IMR-90 (cell line): ENCODE results near the gene SLC9A7. TPM values are rescaled to one million over a fixed set of nuclear protein-coding genes. Genes with fewer than 3 reads are reported as not detected.

Experiments
- ATAC-seq: fragments of 200-7000 bp; cut with Tn5 transposase; 2 replicates; pipeline ENCODE4 v1.9.1; 2020; ENCODE audit warnings: low read depth, mild to moderate bottlenecking, moderate library complexity
- BruUV-seq: library from RNA; stranded (reverse); fragments of 400-500 nt; replicated peaks from 2 replicates; lab custom pipeline; 2021; lab: Mats Ljungman, UMichigan
- CTCF ChIA-PET: fragments of 300-600 bp; formaldehyde crosslinking; extraction: SDS; loops from one replicate; lab custom pipeline; 2021; ENCODE audit warnings: antibody characterized with exemption; lab: Yijun Ruan, JAX
- POLR2A ChIA-PET: fragments of 300-600 bp; sonication (Branson Sonifier 250); formaldehyde crosslinking; loops from one replicate; lab custom pipeline; 2022; ENCODE audit warnings: antibody characterized with exemption; ENCODE audit not compliant: unreplicated experiment; lab: Charles Lee
- DNase-seq: peaks from one replicate; pipeline ENCODE4 v3.0.0; 2013
- H2AFZ ChIP-seq: replicated peaks from 2 replicates; pipeline ENCODE3; 2013; ENCODE audit warnings: low read length, mild to moderate bottlenecking; ENCODE audit not compliant: poor library complexity
- H2AK5ac ChIP-seq: 2 replicates; pipeline ENCODE4 v1.6.1; 2013; ENCODE audit warnings: low read depth, low read length, inconsistent platforms
- H2AK9ac ChIP-seq: replicated peaks from 2 replicates; pipeline ENCODE3; 2013; ENCODE audit warnings: mild to moderate bottlenecking, low read depth, low read length, moderate library complexity; ENCODE audit not compliant: poor library complexity
- H2BK120ac ChIP-seq: 2 replicates; pipeline ENCODE4 v1.6.1; 2013; ENCODE audit warnings: low read depth, low read length, inconsistent platforms
- H2BK15ac ChIP-seq: 3 replicates; pipeline ENCODE4 v1.6.1; 2013; ENCODE audit warnings: low read depth, low read length, inconsistent platforms
- H2BK20ac ChIP-seq: 2 replicates; pipeline ENCODE4 v1.6.1; 2013; ENCODE audit warnings: low read depth, mild to moderate bottlenecking, inconsistent platforms, low read length, moderate library complexity
- H2BK5ac ChIP-seq: 2 replicates; pipeline ENCODE4 v1.6.1; 2013; ENCODE audit warnings: mild to moderate bottlenecking, low read depth, low read length, inconsistent platforms; ENCODE audit not compliant: poor library complexity, severe bottlenecking
- H3K14ac ChIP-seq: replicated peaks from 2 replicates; pipeline ENCODE4 v1.6.1; 2013; ENCODE audit warnings: low read depth, low read length, inconsistent platforms
- H3K18ac ChIP-seq: 2 replicates; pipeline ENCODE4 v1.6.1; 2013; ENCODE audit warnings: low read depth, low read length, control low read depth
- H3K23ac ChIP-seq: 2 replicates; pipeline ENCODE4 v1.6.1; 2013; ENCODE audit warnings: low read depth, low read length, inconsistent platforms
- H3K27ac ChIP-seq: 2 replicates; pipeline ENCODE4 v1.5.1; 2013; ENCODE audit warnings: mild to moderate bottlenecking, control low read depth, low read length; ENCODE audit not compliant: insufficient read depth
- H3K27me3 ChIP-seq: 2 replicates; pipeline ENCODE4 v1.6.1; 2013; ENCODE audit warnings: low read length; ENCODE audit not compliant: control insufficient read depth, insufficient read depth
- H3K36me3 ChIP-seq: 2 replicates; pipeline ENCODE4 v1.6.1; 2013; ENCODE audit warnings: low read length, mixed read lengths; ENCODE audit not compliant: control insufficient read depth, insufficient read depth
- H3K4ac ChIP-seq: 2 replicates; pipeline ENCODE4 v1.6.1; 2013; ENCODE audit warnings: low read depth, low read length, inconsistent platforms
- H3K4me1 ChIP-seq: 2 replicates; pipeline ENCODE4 v1.6.1; 2013; ENCODE audit warnings: low read length, mixed read lengths; ENCODE audit not compliant: control insufficient read depth, insufficient read depth
- H3K4me2 ChIP-seq: 2 replicates; pipeline ENCODE4 v1.6.1; 2013; ENCODE audit warnings: low read depth, mild to moderate bottlenecking, control low read depth, low read length, moderate library complexity
- H3K4me3 ChIP-seq: 2 replicates; pipeline ENCODE4 v1.5.1; 2013; ENCODE audit warnings: low read depth, mild to moderate bottlenecking, control low read depth, low read length, moderate library complexity; ENCODE audit not compliant: insufficient read depth
- H3K56ac ChIP-seq: 2 replicates; pipeline ENCODE4 v1.6.1; 2013; ENCODE audit warnings: low read length, inconsistent platforms; ENCODE audit not compliant: insufficient read depth; ENCODE audit errors: extremely low read depth
- H3K79me1 ChIP-seq, 2 experiments: 2 replicates each; pipeline ENCODE4 v1.6.1; 2013; ENCODE audit warnings: low read length in 2 of 2, inconsistent platforms in 1 of 2, low read depth in 1 of 2
- H3K9ac ChIP-seq: 2 replicates; pipeline ENCODE4 v1.6.1; 2013; ENCODE audit warnings: low read depth, low read length, control low read depth
- H3K9me1 ChIP-seq: 2 replicates; pipeline ENCODE4 v1.6.1; 2013; ENCODE audit warnings: low read length, inconsistent platforms; ENCODE audit not compliant: insufficient read depth
- H3K9me3 ChIP-seq: 2 replicates; pipeline ENCODE4 v1.6.1; 2013; ENCODE audit warnings: low read length; ENCODE audit not compliant: control insufficient read depth, insufficient read depth
- H4K20me1 ChIP-seq: 2 replicates; pipeline ENCODE4 v1.6.1; 2013; ENCODE audit warnings: low read length, inconsistent platforms; ENCODE audit not compliant: insufficient read depth
- H4K5ac ChIP-seq: 2 replicates; pipeline ENCODE4 v1.6.1; 2013; ENCODE audit warnings: mild to moderate bottlenecking, low read depth, low read length, control low read depth
- H4K8ac ChIP-seq, 2 experiments: 2 replicates each; pipeline ENCODE4 v1.6.1; 2013; ENCODE audit warnings: low read depth in 2 of 2, low read length in 2 of 2, control low read depth in 1 of 2, inconsistent platforms in 1 of 2
- H4K91ac ChIP-seq: 2 replicates; pipeline ENCODE4 v1.6.1; 2013; ENCODE audit warnings: low read depth, low read length, inconsistent platforms; ENCODE audit not compliant: insufficient read depth
- BHLHE40 ChIP-seq: fragments of 150-350 bp; IDR thresholded peaks from 2 replicates; pipeline ENCODE4 v1.6.1; 2016; ENCODE audit warnings: mild to moderate bottlenecking, low read depth, low read length
- CEBPB ChIP-seq: IDR thresholded peaks from 2 replicates; pipeline ENCODE4 v1.6.1; 2012; ENCODE audit warnings: low read depth, low read length, improper control_type of control experiment
- CHD1 ChIP-seq: IDR thresholded peaks from 2 replicates; pipeline ENCODE4 v1.6.1; 2012; ENCODE audit warnings: low read depth, low read length, improper control_type of control experiment
- FOS ChIP-seq: fragments of 150-350 bp; IDR thresholded peaks from 2 replicates; pipeline ENCODE4 v1.6.1; 2016; ENCODE audit warnings: low read depth, low read length
- MAZ ChIP-seq: IDR thresholded peaks from 2 replicates; pipeline ENCODE4 v1.6.1; 2012; ENCODE audit warnings: low read depth, mild to moderate bottlenecking, low read length, improper control_type of control experiment, moderate library complexity, borderline replicate concordance
- MXI1 ChIP-seq: IDR thresholded peaks from 2 replicates; pipeline ENCODE4 v1.6.1; 2012; ENCODE audit warnings: low read depth, mild to moderate bottlenecking, low read length, moderate library complexity, borderline replicate concordance
- NFE2L2 ChIP-seq: fragments of 150-350 bp; IDR thresholded peaks from 2 replicates; pipeline ENCODE4 v1.6.1; 2016; ENCODE audit warnings: low read depth, mild to moderate bottlenecking, low read length
- POLR2A ChIP-seq: IDR thresholded peaks from 2 replicates; pipeline ENCODE4 v1.6.1; 2012; ENCODE audit warnings: mild to moderate bottlenecking, low read depth, low read length
- RAD21 ChIP-seq: IDR thresholded peaks from 2 replicates; pipeline ENCODE4 v1.6.1; 2012; ENCODE audit warnings: low read length, improper control_type of control experiment
- RCOR1 ChIP-seq: IDR thresholded peaks from 2 replicates; pipeline ENCODE4 v1.6.1; 2012; ENCODE audit warnings: mild to moderate bottlenecking, low read length, improper control_type of control experiment; ENCODE audit not compliant: insufficient replicate concordance
- RFX5 ChIP-seq: IDR thresholded peaks from 2 replicates; pipeline ENCODE4 v1.8.0; 2012; ENCODE audit warnings: low read depth, mild to moderate bottlenecking, low read length, moderate library complexity
- SMC3 ChIP-seq: fragments of 150-350 bp; IDR thresholded peaks from 2 replicates; pipeline ENCODE4 v1.6.1; 2016; ENCODE audit warnings: low read depth, mild to moderate bottlenecking, antibody characterized with exemption, low read length, moderate library complexity
- WGBS, 2 experiments: methylation state at CpG; one replicate each; pipeline versions ENCODE4 v1.1.5 to v1.1.7; 2013; ENCODE audit warnings: missing lambda C conversion rate in 2 of 2; ENCODE audit not compliant: insufficient read length in 1 of 2; ENCODE audit errors: extremely low coverage in 2 of 2; 5-methylcytosine and 5-hydroxymethylcytosine counted together
- dilution Hi-C: fragments of 300-500 bp; cut with HindIII; formaldehyde crosslinking; loops from one replicate; pipeline ENCODE4 v1.14.3; 2018; ENCODE audit warnings: low sequenced_read_pairs; ENCODE audit not compliant: unreplicated experiment
- in situ Hi-C: fragments of 300-500 bp; cut with MboI; formaldehyde crosslinking; loops from 3 replicates; pipeline ENCODE4 v1.14.3; 2019; ENCODE audit warnings: low sequenced_read_pairs, inconsistent platforms, mixed read lengths
- intact Hi-C: fragments of 100-400 bp; cut with micrococcal nuclease; formaldehyde crosslinking; loops from 2 replicates; pipeline ENCODE4 v1.10.0; 2022
- polyA plus RNA-seq, 3 experiments: library from polyadenylated mRNA; depleted of rRNA; stranded (reverse); fragments of >200 nt; gene quantifications; 2 replicates each; pipeline ENCODE4 v1.2.3, GENCODE V29; 2012; ENCODE audit warnings: low replicate concordance in 1 of 3
- total RNA-seq: library from RNA; depleted of rRNA; stranded (reverse); fragments of >200 nt; gene quantifications from 2 replicates; pipeline ENCODE4 v1.2.3, GENCODE V29; 2012
- TF ChIP-seq, protein P1 (sequence below): fragments of 150-350 bp; IDR thresholded peaks from 2 replicates; pipeline ENCODE4 v1.6.1; 2016; ENCODE audit warnings: low read depth, mild to moderate bottlenecking, low read length, moderate library complexity, borderline replicate concordance
- TF ChIP-seq, protein P2 (sequence below): fragments of 150-350 bp; IDR thresholded peaks from 2 replicates; pipeline ENCODE4 v1.6.1; 2017; ENCODE audit warnings: mild to moderate bottlenecking, antibody characterized with exemption, low read length, low read depth

Gene SLC9A7
- total and polyA plus RNA-seq, 2 of the 4 experiments (the other 2 are of a cell fraction): 14.4 to 76.4 TPM

DNA sequence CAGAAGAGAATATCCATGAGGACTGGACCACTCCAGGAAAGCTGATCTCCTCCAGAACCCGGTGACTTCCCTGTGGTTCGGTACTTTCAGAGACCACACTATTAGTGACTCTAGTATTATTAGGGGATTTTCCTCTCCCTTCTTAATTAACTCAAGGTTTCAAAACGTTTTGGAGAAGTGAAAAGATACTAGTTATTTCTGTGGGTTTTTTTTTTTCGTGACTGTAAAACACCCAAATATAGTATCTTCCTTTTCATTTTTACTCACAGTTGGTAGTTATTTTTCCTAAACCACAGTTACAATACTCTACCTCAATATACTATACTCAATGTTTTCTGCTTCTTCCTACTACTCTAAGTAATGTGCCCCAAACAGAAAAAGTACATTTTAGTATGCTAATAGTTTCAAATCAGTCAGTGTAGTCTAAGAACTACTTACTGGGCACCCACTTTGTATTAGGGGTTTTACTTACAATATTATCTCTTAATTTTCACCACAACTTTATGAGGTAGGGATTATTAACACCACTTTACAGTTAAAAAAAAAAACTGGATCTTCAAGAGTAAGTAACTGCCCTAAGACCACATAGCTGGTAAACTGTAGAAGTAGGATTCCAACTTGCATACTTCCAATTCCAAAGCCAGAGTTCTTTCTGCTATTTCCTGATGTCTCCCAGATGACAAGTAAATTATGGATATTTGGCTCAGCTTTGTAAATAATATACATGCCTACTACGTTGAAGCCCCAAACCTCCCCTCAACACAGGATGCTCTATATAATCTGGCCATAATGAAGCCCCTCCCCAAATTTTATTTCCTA, 45.0 kb downstream of the SLC9A7 start (continued):
- TF ChIP-seq BHLHE40 (no peak), CEBPB (no peak), RAD21 (no peak)

- H2AFZ ChIP-seq: no peak overlapping the region
- BruUV-seq: no TSS peak
- H3K4me3 ChIP-seq: no peak overlapping the region
- no peaks in the 10 kb centered on the region for H3K9me1 ChIP-seq
- H3K4ac ChIP-seq: no peak overlapping the region
- H4K5ac ChIP-seq: no peak overlapping the region
- no peak overlapping the region for H4K8ac ChIP-seq
- ChIA-PET CTCF (no interaction called here), POLR2A (no interaction called here)
- no peaks in the 10 kb centered on the region for H4K20me1 ChIP-seq
- no peaks in the 10 kb centered on the region for H3K9me3 ChIP-seq
- DNase-seq (no peak), ATAC-seq (no peak)
- H2AK5ac ChIP-seq: no peak overlapping the region
- H2BK15ac ChIP-seq: no peak overlapping the region
- no peak overlapping the region for H3K56ac ChIP-seq
- H3K9ac ChIP-seq: no peak overlapping the region
- H2AK9ac ChIP-seq: no peak overlapping the region
- no peak overlapping the region for H3K27ac ChIP-seq
- H3K4me2 ChIP-seq: no peak overlapping the region
- H2BK5ac ChIP-seq: no peak overlapping the region
- intact Hi-C loops: no loop called here
- dilution Hi-C loops: no loop called here
- H2BK120ac ChIP-seq: no peak overlapping the region
- H3K79me1 ChIP-seq: peaks cover 2 to 21% of the 10 kb centered on the region in 2 experiments; a peak in 2 of 4 replicates
- in situ Hi-C loops: no loop called here
- no CpG with 5 or more reads among the region's 1 CpG for WGBS, 2 experiments
- no peak overlapping the region for H3K18ac ChIP-seq
- H3K23ac ChIP-seq: no peak overlapping the region
- no peaks in the 10 kb centered on the region for H3K36me3 ChIP-seq
- H3K27me3 ChIP-seq: no peaks in the 10 kb centered on the region; the same call in 1 of the 2 replicates
- H2BK20ac ChIP-seq: no peak overlapping the region
- H3K4me1 ChIP-seq: peaks cover 6% of the 10 kb centered on the region; the same call in 1 of the 2 replicates
- H4K91ac ChIP-seq: no peak overlapping the region
- no peak overlapping the region for H3K14ac ChIP-seq
- TF ChIP-seq POLR2A: no peak
- no peak for TF ChIP-seq SMC3
- TF ChIP-seq, protein P1, sequence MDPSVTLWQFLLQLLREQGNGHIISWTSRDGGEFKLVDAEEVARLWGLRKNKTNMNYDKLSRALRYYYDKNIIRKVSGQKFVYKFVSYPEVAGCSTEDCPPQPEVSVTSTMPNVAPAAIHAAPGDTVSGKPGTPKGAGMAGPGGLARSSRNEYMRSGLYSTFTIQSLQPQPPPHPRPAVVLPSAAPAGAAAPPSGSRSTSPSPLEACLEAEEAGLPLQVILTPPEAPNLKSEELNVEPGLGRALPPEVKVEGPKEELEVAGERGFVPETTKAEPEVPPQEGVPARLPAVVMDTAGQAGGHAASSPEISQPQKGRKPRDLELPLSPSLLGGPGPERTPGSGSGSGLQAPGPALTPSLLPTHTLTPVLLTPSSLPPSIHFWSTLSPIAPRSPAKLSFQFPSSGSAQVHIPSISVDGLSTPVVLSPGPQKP: no peak
- no peak for TF ChIP-seq RAD21
- TF ChIP-seq FOS: no peak
- no peak for TF ChIP-seq CHD1
- TF ChIP-seq NFE2L2: no peak
- TF ChIP-seq MXI1: no peak
- TF ChIP-seq, protein P2, sequence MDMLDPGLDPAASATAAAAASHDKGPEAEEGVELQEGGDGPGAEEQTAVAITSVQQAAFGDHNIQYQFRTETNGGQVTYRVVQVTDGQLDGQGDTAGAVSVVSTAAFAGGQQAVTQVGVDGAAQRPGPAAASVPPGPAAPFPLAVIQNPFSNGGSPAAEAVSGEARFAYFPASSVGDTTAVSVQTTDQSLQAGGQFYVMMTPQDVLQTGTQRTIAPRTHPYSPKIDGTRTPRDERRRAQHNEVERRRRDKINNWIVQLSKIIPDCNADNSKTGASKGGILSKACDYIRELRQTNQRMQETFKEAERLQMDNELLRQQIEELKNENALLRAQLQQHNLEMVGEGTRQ: no peak
- TF ChIP-seq RCOR1: no peak
- TF ChIP-seq CEBPB: no peak
- no peak for TF ChIP-seq MAZ
- no peak for TF ChIP-seq RFX5
- TF ChIP-seq BHLHE40: no peak
Measured at GRCh38 chrX:46712764-46713163, 46.2 kb downstream of the SLC9A7 start.
